HG02938 (cell line): ENCODE results near the gene ZZZ3.
"Not testable (repeated sequence)": the region's sequence is repeated elsewhere in the genome, so short reads cannot be mapped to it uniquely, and the experiment has no call there.

Experiments
- ATAC-seq: cut with Tn5 transposase; IDR thresholded peaks from one replicate; pipeline ENCODE4 v1.9.1; 2021; ENCODE audit warnings: mild to moderate bottlenecking, moderate library complexity; ENCODE audit not compliant: unreplicated experiment

The ZZZ3 gene

DNA sequence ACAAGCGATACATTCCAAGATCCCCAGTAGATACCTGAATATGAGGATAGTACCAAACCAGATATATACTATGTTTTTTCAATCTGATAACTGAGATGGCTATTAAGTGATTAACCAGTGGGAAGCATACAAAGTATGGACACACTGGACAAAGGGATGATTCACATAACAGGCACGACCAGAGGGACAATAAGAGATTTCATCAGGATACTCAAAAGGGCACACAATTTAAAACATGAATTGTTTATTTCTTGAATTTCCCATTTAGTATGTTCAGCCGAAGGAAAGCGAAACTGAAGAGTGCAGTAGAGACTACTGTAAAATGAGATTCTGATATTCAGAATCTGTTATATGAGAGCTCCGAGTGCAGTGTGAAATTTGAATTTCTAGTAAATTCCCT lies 10.6 kb downstream of the ZZZ3 start:
- no peak for ATAC-seq

DNA sequence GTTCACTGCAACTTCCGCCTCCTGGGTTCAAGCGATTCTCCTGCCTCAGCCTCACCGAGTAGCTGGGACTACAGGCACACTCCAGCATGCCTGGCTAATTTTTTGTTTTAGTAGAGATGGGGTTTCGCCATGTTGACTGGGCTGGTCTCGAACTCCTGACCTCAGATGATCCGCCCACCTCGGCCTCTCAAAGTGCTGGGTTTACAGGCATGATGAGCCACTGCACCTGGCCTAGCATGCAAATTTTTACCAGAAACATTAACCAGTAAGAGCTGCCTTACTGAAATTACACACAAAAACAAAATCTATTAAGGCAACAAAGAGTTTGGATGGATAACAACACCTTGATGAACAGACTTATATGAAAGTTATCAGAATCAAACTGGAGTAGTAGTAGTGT lies 12.1 kb downstream of the ZZZ3 start:
- peak; percentile 41 for ATAC-seq

DNA sequence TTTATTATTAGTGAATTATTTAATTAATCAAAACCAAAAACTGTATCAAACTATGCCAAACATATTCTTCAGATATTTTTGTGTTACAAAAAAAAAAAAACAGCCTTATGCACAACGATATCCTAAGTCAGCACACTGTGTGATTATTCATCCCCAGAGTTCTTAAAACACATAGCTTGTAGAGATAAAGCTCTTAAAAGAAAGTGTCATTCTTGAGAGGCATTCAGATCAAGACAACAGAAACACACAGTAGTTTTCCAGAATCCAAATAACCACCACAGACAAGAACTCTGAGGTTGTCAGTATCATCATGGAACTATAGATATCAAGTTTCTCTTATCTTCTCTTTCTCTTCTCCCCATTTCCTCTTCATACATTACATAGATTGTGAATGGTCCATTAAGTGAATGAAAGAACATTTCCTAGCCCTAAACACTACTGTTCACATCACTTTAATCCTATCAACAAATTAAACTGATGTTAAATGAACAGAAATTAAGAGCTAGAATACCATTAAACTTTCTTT lies 13.5 kb downstream of the ZZZ3 start:
- ATAC-seq, result no peak

DNA sequence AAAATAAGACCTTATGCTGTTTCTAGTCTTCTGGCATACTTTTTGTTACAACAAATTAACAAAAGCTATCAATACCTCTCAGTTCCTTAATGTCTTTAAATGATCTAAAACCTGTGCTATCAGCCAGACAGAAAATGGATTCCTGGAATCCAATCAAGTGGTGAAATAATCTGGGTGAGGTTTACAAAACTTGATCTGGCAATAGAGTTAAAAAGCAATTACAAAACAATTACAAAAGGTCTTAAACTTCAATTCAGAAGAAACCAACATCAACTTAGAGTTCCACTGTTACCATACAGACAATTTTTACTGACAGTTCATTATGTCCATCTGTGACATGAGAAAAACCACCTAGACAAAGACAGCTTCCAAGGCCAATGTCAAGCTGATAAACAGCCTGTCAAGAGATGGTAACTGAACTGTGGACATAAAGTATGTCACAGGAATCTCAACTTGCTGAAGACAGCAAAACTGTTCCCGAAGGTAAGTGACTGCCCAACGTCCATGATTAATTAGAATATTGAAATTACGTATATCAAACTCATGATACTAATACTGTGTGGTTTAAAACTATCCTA lies 17.4 kb downstream of the ZZZ3 start:
- ATAC-seq, result no peak

DNA sequence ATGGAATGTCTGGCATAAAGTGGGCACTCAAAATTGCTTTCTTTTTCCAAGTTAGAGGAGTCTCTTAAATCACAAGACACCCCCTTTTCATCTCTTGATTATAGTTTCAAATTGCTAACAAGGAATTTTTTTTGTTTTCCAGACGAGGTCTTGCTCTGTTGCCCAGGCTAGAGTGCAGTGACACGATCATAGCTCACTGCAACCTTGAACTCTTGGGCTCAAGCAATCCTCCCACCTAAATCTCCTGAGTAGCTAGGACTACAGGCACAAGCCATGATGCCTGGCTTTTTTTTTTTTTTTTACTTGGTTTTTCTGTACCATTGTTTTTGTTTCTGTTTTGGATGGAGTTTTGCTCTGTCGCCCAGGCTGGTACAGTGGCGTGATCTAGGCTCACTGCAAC lies 20.8 kb downstream of the ZZZ3 start:
- ATAC-seq, result no peak

DNA sequence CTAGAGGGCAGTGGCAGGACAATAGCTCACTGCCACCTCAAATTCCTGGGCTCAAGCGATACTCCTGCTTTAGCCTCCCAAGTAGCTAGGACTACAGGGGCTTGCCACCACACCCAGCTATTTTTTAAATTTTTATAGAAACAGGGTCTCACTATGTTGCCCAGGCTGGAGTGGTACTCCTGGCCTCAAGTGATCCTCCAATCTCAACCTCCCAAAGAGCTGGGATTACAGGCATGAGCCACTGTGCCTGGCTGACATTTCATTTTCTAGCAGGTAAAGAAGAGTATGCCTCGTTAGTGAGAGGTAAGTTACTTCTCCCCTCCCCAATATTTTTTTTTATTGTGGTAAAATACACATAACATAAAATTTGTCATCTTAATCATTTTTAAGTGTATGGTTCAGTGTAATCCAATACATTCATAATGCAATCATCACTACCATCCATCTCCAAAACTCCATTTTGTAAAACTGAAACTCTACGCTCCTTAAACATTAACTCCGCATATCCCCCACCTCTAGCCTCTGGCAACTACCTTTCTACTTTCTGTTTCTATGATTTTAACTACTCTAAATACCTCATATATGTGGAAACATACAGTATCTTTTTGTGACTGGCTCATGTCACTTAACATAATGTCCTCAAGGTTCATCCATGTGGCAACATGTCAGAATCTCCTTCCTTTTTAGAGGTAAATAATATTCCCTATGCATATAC lies 22.4 kb downstream of the ZZZ3 start:
- no peak for ATAC-seq

DNA sequence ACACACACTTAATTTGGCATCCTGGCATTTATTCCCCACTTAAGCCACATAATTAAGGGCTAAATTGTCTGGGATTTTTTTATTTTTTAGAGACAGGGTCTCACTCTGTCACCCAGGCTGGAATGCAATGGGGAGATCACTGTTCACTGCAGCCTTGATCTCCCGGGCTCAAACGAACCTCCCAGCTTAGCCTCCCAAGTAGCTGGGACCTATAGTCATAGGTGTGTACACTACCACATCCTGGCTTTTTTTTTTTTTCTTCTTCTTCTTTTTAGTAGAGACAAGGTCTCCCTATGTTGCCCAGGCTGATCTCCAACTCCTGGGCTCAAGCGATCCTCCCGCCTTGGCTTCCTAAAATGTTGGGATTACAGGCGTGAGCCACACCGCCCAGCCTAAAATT lies 24.2 kb downstream of the ZZZ3 start:
- ATAC-seq, result no peak

DNA sequence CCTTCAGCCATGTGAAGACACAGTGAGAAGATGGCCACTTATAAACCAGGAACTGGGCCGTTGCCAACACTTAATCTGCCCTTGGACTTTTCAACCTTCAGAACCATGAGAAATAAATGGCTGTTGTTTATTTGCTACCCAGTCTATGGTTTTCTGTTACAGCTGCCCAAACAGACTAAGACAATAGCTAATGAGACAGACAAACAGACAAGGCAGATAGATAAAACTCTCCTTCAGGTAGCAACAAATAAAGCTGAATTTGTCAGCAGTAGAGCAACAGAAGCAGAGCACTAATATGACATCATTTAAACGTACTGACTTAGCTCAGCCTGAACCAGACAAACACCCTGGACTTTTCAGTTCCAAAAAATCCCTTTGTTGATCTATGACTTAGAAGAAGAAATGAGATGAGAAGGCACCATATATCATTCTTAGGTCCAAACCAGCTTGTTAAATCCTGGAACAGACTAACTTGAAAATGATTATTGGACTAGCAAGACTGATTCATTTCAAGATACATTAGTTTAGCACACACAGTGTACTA lies 27.0 kb downstream of the ZZZ3 start:
- ATAC-seq, result no peak

DNA sequence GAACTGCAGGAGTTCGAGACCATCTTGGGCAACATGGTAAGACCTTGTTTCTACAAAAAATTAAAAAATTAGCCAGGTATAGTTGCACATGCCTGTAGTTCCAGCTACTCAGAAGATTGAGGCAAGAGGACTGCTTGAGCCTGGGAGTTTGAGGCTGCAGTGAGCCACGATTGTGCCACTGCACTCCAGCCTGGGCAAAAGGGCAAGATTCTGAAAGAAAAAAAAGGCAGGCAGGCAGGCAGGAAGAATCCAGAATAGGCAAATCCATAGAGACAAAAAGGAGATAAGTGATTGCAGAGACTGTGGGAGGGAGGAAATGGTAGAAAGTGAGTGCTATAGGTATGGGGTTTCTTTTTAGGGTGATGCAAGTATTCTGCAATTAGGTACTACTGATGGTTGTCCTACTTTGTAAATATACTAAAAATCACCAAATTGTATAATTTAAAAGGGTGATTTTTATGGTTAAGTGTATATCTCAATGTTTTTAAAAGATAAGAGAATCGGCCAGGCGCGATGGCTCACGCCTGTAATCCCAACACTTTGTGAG lies 29.4 kb downstream of the ZZZ3 start:
- no peak for ATAC-seq

DNA sequence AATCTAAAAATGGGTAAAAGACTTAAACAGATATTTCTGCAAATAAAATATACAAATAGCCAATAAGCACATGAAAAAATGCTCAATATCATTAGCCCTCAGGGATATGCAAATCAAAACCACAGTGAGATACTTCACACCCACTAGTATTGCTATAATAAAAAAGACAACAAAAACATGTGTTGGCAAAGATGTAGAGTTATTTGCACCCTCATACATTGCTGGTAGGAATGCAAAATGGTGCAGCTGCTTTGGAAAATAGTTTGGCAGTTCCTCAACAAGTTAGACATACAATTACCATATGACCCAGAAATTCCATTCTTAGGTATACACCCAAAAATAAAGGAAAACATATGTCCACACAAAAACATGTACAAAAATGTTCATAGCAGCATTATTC lies 30.2 kb downstream of the ZZZ3 start:
- no peak for ATAC-seq

DNA sequence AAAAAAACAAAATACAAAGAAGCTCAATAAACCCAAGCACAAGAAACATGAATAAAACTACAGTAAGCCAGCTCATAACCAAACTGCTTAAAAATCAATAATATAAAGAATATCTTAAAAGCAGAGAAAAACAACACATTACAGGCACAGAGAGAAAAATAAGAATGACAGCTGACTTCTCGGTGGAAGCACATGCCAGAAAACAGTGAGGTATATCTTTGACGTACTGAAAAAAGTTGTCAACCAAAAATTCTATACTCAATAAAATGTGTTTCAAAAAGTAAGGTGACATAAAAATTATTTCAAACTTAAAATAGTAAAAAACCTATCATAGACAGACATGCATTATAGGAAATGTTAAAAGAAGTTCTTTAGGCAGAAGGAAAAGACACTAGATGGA lies 33.3 kb downstream of the ZZZ3 start:
- ATAC-seq, result no peak

DNA sequence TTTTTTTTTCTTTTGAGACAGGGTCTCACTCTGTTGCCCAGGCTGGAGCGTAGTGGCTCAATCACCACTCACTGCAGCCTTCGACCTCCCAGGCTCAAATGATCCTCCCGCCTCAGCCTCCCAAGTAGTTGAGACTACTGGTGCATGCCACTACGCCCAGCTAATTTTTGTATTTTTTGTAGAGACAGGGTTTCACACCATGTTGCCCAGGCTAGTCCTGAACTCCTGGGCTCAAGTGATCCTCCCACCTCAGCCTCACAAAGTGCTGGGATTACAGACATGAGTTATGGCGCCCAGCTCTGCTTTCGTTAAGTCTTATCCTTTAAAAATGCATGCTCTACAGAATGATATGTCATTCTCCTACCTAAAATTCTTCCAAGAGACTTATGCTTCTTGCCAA lies 36.2 kb downstream of the ZZZ3 start:
- ATAC-seq, result not testable (repeated sequence)

DNA sequence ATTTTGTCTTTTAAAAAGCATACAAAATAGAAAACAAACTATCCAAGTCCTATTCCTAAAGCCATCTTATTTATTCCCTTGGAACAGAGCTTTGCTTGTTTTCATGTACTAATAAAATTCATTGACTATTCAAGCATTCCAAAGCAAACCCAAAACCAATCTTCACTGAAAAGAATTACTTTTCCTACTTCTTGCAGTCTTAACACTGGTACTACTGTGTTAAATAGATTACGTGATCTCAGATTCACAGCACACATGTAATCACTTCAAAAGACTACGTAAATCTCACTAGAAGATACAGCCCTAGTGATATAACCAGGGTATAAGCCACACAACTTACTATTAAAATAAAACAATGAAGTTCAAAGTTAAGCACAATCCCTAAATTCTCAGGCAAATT lies 39.0 kb downstream of the ZZZ3 start:
- no peak for ATAC-seq

DNA sequence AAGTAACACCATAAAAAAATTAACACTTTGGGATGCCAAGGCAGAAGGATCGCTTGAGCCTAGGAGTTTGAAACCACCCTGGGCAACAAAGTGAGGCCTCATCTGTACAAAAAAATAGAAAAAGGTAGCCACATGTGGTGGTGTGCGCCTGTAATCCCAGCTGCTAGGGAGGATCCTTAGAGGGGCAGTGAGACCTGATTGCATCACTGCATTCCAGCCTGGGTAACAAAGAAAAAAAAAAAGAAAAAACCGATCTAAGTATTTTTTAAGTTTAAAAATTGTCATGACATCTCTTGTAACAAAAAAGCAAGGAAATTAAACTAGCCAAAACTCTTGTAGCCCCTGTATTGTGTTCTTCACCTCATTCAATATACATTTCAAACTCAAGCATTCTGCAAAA lies 39.5 kb downstream of the ZZZ3 start:
- no peak for ATAC-seq

DNA sequence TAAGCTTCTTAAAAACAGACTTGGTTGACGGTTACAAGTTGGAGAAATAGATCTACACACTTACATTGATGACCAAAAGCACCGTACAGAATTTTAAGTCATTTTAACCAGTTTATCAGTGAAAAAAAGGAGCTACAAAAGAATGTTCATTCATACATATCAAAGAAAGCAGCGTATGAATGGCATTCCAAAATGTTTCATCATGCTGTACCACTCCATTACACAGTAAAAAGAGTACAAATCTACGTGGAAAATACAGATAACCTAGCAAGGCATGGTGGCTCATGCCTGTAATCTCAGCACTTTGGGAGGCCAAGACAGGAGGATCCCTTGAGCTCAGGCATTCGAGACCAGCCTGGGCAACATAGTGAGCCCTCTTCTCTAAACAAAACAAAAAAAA lies 40.3 kb downstream of the ZZZ3 start:
- ATAC-seq, result no peak

DNA sequence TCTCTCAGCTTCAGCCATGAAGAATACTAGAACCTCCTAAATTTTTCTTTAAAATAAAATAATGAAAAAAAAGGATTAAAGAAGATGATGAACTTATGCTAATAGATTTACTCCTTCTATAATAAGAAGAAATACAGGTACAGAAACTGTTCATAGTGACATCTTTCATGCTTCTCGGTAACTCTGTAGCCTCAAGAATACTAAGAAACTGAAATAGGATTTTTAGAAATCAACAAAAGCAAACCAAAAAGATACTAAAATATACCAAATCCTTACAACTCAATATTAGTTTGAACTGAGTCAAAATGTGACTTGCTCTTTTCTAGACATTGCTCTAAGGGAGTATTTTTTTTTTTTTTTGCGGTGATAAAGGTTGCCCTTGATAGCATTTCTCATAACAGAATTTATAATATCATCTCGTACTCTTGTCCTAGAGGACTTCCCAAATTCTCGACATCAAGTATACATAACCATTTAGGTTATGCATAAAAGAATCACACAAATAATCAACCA lies 42.8 kb downstream of the ZZZ3 start:
- ATAC-seq, result no peak

DNA sequence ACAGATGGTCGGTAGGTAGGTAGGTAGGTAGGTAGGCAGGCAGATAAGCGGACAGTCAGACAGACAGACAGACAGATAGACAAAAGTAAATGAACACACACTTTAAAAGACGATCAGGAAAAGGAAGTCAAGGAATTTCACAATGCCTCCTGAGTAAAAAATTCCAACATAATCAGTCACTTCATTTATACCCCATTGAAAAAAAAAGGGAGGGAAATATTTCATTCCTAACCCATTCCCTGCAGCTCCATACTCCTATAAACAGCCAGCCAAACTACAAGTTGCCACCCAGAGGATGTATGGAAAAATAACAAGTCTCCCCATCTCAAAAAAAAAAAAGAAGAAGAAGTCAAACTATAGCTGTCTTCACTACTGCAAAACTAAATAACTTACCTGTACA lies 43.4 kb downstream of the ZZZ3 start:
- ATAC-seq, result no peak

DNA sequence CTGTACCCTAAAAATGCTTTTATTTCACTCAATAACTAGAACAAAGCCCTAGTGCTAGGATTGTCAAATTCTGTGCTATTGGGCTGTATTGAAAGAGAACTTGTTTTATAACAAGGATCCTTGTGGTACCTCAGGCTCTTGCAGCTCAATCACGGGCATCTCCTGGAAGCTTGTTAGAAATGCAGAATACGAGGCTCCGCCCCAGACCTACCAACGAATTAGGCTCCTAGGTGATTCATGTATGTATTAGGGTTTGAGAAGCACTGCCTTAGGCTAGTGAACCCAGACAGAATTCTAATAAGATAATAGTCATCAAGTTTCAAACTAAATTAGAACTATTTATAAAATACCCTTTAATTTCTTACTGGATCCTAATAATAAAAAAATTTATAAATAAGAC lies 45.6 kb downstream of the ZZZ3 start:
- ATAC-seq, result no peak
